DND-41 (cell line): ENCODE results near the gene ELL2.

Experiments used
- ATAC-seq: fragments of 200-7000 bp; cut with Tn5 transposase; 3 replicates; pipeline ENCODE4 v1.9.1; 2021; ENCODE audit warnings: low read depth; ENCODE audit not compliant: insufficient read depth
- DNase-seq: peaks from one replicate; pipeline ENCODE4 v3.0.0-alpha.2; 2020
- H2AFZ ChIP-seq: 2 replicates; pipeline ENCODE4 v1.6.0; 2012; ENCODE audit warnings: low read depth, low read length
- H3K27ac ChIP-seq: 2 replicates; pipeline ENCODE4 v1.5.1; 2012; ENCODE audit warnings: low read length, inconsistent platforms
- H3K27me3 ChIP-seq: fragments of 200-600 bp; sonication (generic); 2 replicates; pipeline ENCODE4 v1.6.0; 2012; ENCODE audit warnings: low read length, mild to moderate bottlenecking, inconsistent platforms; ENCODE audit not compliant: insufficient read depth, poor library complexity
- H3K36me3 ChIP-seq: 2 replicates; pipeline ENCODE4 v1.5.1; 2012; ENCODE audit warnings: low read length, inconsistent platforms; ENCODE audit not compliant: insufficient read depth
- H3K4me1 ChIP-seq: 2 replicates; pipeline ENCODE4 v1.5.1; 2012; ENCODE audit warnings: mild to moderate bottlenecking, low read length; ENCODE audit not compliant: insufficient read depth
- H3K4me2 ChIP-seq: 2 replicates; pipeline ENCODE4 v1.6.0; 2012; ENCODE audit warnings: mild to moderate bottlenecking, moderate library complexity, low read length, inconsistent platforms; ENCODE audit not compliant: insufficient read depth
- H3K4me3 ChIP-seq, 2 experiments: fragments of 200-600 bp in 1 of 2; shearing (Covaris generic) in 1 of 2; 2 replicates each; pipeline ENCODE4 v1.5.1; 2012 to 2016; ENCODE audit warnings: inconsistent platforms in 2 of 2, low read length in 2 of 2, mild to moderate bottlenecking in 2 of 2, low read depth in 1 of 2, moderate library complexity in 1 of 2
- H3K79me2 ChIP-seq: 2 replicates; pipeline ENCODE4 v1.6.0; 2012; ENCODE audit warnings: low read length, inconsistent platforms; ENCODE audit not compliant: insufficient read depth
- H3K9ac ChIP-seq: 2 replicates; pipeline ENCODE4 v1.6.0; 2012; ENCODE audit warnings: low read depth, mild to moderate bottlenecking, inconsistent platforms, low read length, moderate library complexity
- H3K9me3 ChIP-seq: 2 replicates; pipeline ENCODE4 v1.5.1; 2012; ENCODE audit warnings: low read length, moderate library complexity, mild to moderate bottlenecking, inconsistent platforms; ENCODE audit not compliant: insufficient read depth, severe bottlenecking
- H4K20me1 ChIP-seq: 2 replicates; pipeline ENCODE4 v1.6.0; 2012; ENCODE audit warnings: low read length; ENCODE audit not compliant: insufficient read depth
- CTCF ChIP-seq: IDR thresholded peaks from 2 replicates; pipeline ENCODE4 v1.5.1; 2012; ENCODE audit warnings: borderline replicate concordance, low read length, moderate library complexity, mild to moderate bottlenecking; ENCODE audit not compliant: poor library complexity, severe bottlenecking; ENCODE audit errors: extremely low read depth
- EZH2 ChIP-seq: IDR thresholded peaks from 3 replicates; pipeline ENCODE4 v1.6.1; 2012; ENCODE audit warnings: borderline replicate concordance, low read depth, mild to moderate bottlenecking, moderate library complexity, low read length, inconsistent platforms; ENCODE audit not compliant: severe bottlenecking

ELL2 gene

GRCh38 chr5:95923918-95924544 is 37.6 kb downstream of the ELL2 start:
- Histone ChIP-seq H3K36me3 (no peaks in the 10 kb centered on the region), H4K20me1 (no peaks in the 10 kb centered on the region), H3K4me3 (no peak overlapping the region), H3K4me1 (peaks cover 55% of the 10 kb centered on the region), H3K27me3 (no peaks in the 10 kb centered on the region), H3K27ac (peak overlapping the region; percentile 48), H2AFZ (0 out of 2 replicates have a peak overlapping the region, but pooled peaks have one; percentile 0), H3K9ac (no peak overlapping the region), H3K79me2 (no peaks in the 10 kb centered on the region), H3K4me2 (no peak overlapping the region), H3K9me3 (no peaks in the 10 kb centered on the region)
- no peak for ATAC-seq
- TF ChIP-seq EZH2, result no peak
- no peak for TF ChIP-seq CTCF
- no peak for DNase-seq

- Histone ChIP-seq H3K79me2 (no peaks in the 10 kb centered on the region), H3K9ac (no peak overlapping the region), H3K27ac (no peak overlapping the region), H3K36me3 (no peaks in the 10 kb centered on the region), H3K4me1 (peaks cover 53% of the 10 kb centered on the region), H3K4me2 (no peak overlapping the region), H3K27me3 (no peaks in the 10 kb centered on the region), H2AFZ (no peak overlapping the region), H3K4me3 (no peak overlapping the region), H4K20me1 (no peaks in the 10 kb centered on the region), H3K9me3 (no peaks in the 10 kb centered on the region)
- ATAC-seq (no peak), DNase-seq (no peak)
- no peak for TF ChIP-seq CTCF
- no peak for TF ChIP-seq EZH2
Measured at GRCh38 chr5:95922798-95923197, 38.9 kb downstream of the ELL2 start.

DNA sequence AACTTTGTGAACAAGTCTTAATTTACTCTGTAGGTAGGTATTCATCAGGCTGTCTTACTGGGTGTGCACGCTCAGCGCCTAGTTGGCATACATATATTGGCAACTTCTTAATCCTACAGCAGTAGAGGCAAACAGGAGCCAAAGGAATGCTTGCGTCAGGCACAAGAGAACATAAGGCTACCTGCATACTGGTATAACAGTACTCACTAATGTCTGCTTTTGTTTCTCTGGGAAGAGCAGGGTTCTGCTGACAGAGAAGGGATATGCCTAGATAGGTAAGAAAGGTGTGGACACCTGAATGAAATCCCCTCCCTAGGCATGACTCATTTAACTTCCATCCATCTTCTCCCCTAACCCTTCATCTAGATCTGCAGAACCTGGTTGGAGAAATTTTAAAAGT is 40.1 kb downstream of the ELL2 start:
- no peak for ATAC-seq
- Histone ChIP-seq H3K4me3 (no peak overlapping the region), H2AFZ (no peak overlapping the region), H3K36me3 (no peaks in the 10 kb centered on the region), H3K27me3 (no peaks in the 10 kb centered on the region), H3K79me2 (no peaks in the 10 kb centered on the region), H3K9ac (no peak overlapping the region), H4K20me1 (no peaks in the 10 kb centered on the region), H3K4me2 (no peak overlapping the region), H3K4me1 (peaks cover 54% of the 10 kb centered on the region), H3K9me3 (no peaks in the 10 kb centered on the region), H3K27ac (no peak overlapping the region)
- no peak for DNase-seq
- TF ChIP-seq CTCF, result no peak
- no peak for TF ChIP-seq EZH2
